Gastroesophageal sphincter (tissue), 4 donors: Measurements from ENCODE around the gene MAGEL2. TPM values are rescaled to one million over a fixed set of nuclear protein-coding genes. Genes with fewer than 3 reads are reported as not detected.

ENCODE experiments used
- ATAC-seq: fragments of 150-250 bp; one replicate; pipeline ENCODE4 v1.9.1; 2016; ENCODE audit warnings: mild to moderate bottlenecking, moderate library complexity
- H3K27ac ChIP-seq, 4 donors: fragments of 200-600 bp; sonication (generic) in 3 of 4; 1 replicate in 3 of 4; 2 replicates in 1 of 4; pipeline ENCODE4 v1.5.1; 2016 to 2019
- H3K27me3 ChIP-seq: fragments of 200-600 bp; sonication (generic); one replicate; pipeline ENCODE4 v1.5.1; 2019
- H3K36me3 ChIP-seq, 2 donors: fragments of 200-600 bp; sonication (generic); one replicate each; pipeline ENCODE4 v1.5.1; 2019; ENCODE audit warnings: control low read depth in 1 of 2
- H3K4me1 ChIP-seq, 3 donors: fragments of 200-600 bp; sonication (generic); 1 replicate in 2 of 3; 2 replicates in 1 of 3; pipeline ENCODE4 v1.5.1; 2016 to 2019; ENCODE audit warnings: control low read depth in 2 of 3
- H3K4me3 ChIP-seq, 2 donors: fragments of 200-600 bp; sonication (generic); one replicate each; pipeline ENCODE4 v1.5.1; 2019; ENCODE audit warnings: mild to moderate bottlenecking in 1 of 2, moderate library complexity in 1 of 2
- H3K9me3 ChIP-seq, 3 donors: fragments of 200-600 bp; sonication (generic); one replicate each; pipeline ENCODE4 v1.5.1; 2017 to 2019; ENCODE audit warnings: control low read depth in 2 of 3
- CTCF ChIP-seq, 4 experiments: fragments of 200-600 bp in 2 of 4; fragments of 450-650 bp in 2 of 4; sonication (generic) in 1 of 4; IDR thresholded peaks; one replicate each; pipeline ENCODE4 v1.5.1; 2017 to 2019; ENCODE audit warnings: antibody characterized with exemption in 4 of 4, mild to moderate bottlenecking in 2 of 4, moderate library complexity in 2 of 4
- EP300 ChIP-seq: sonication (generic); formaldehyde crosslinking; IDR thresholded peaks from one replicate; pipeline ENCODE4 v1.6.1; 2017; ENCODE audit warnings: antibody characterized with exemption, mild to moderate bottlenecking
- POLR2A ChIP-seq, 2 donors: fragments of 450-650 bp; IDR thresholded peaks; one replicate each; pipeline ENCODE4 v1.6.1; 2017; ENCODE audit warnings: antibody characterized with exemption in 2 of 2, mild to moderate bottlenecking in 2 of 2, moderate library complexity in 1 of 2
- POLR2AphosphoS5 ChIP-seq: sonication (generic); formaldehyde crosslinking; IDR thresholded peaks from one replicate; pipeline ENCODE4 v1.6.1; 2017; ENCODE audit warnings: antibody characterized with exemption
- WGBS, 2 donors: methylation state at CpG; one replicate each; pipeline ENCODE4 v1.1.5; 2018; ENCODE audit warnings: low coverage in 1 of 2; 5-methylcytosine and 5-hydroxymethylcytosine counted together
- total RNA-seq, 4 donors: library from RNA; depleted of rRNA; stranded (reverse); fragments of >200 nt; gene quantifications; one replicate each; pipeline ENCODE4 v1.1.0, GENCODE V29; 2016

MAGEL2 gene
- under 1 TPM in 2 of 4 donors, not detected in 2; 0.13 to 0.15 TPM for total RNA-seq

- TF ChIP-seq POLR2AphosphoS5 = no peak
- TF ChIP-seq POLR2A (IDR thresholded peaks at IDR 0.05) = no peak
- TF ChIP-seq EP300 = no peak
- TF ChIP-seq CTCF (IDR thresholded peaks at IDR 0.05) = no peak
- peaks cover 0 to 9% (median 0%) of the 10 kb centered on the region in 3 donors for H3K4me1 ChIP-seq
- peaks cover 60% of the 10 kb centered on the region for H3K27me3 ChIP-seq
- no peak within 1 kb of the TSS for H3K27ac ChIP-seq
- 36 to 44% methylated on average over 4 of the region's 37 CpGs for WGBS, 2 donors
- no peaks in the 10 kb centered on the region for H3K36me3 ChIP-seq
- peak; percentile 25 for ATAC-seq
- H3K9me3 ChIP-seq = no peaks in the 10 kb centered on the region
- H3K4me3 ChIP-seq = peak within 1 kb of the TSS in 1 of 2 donors; percentile 40
These were observed at the start of gene MAGEL2 for GRCh38 chr15:23647421-23648370. Gene MAGEL2 (minus strand): TSS chr15:23647867. CDS start chr15:23647742, 125 bp downstream.

- H3K4me3 ChIP-seq = no peak overlapping the region
- no peaks in the 10 kb centered on the region for H3K36me3 ChIP-seq
- H3K9me3 ChIP-seq = no peaks in the 10 kb centered on the region
- H3K27me3 ChIP-seq = no peaks in the 10 kb centered on the region
- WGBS, 2 donors = 50 to 80% methylated on average over 2 of the region's 2 CpGs
- ATAC-seq = no peak
- H3K4me1 ChIP-seq = no peaks in the 10 kb centered on the region
- no peak overlapping the region for H3K27ac ChIP-seq
- TF ChIP-seq CTCF (IDR thresholded peaks at IDR 0.05) (no peak), EP300 (no peak), POLR2AphosphoS5 (no peak), POLR2A (IDR thresholded peaks at IDR 0.05) (no peak)
These were observed 47.6 kb upstream of the MAGEL2 start for GRCh38 chr15:23695282-23695681.

DNA sequence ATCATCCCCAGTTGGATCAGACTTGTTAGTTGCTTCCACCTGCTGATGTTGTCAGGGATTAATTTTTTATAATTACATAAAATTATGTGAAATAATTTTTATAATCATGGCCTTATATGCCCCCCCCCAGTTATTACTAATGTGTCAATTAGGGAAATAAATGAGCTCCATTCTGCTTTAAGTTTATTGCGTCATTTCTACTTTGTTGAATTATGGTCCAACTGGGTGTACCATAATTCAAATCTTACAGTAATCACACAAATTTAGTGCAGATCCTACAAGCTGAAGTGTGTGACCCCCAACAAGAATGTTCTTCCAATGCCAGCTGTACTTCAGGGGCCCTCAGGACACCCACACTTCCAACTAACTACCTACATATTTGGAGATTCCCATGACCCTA lies 46.9 kb upstream of the MAGEL2 start:
- ATAC-seq = no peak
- no peaks in the 10 kb centered on the region for H3K27me3 ChIP-seq
- H3K36me3 ChIP-seq = no peaks in the 10 kb centered on the region
- TF ChIP-seq CTCF (IDR thresholded peaks at IDR 0.05) (no peak), EP300 (no peak), POLR2A (IDR thresholded peaks at IDR 0.05) (no peak), POLR2AphosphoS5 (no peak)
- no peak overlapping the region for H3K27ac ChIP-seq
- 92 to 100% methylated on average over 1 of the region's 1 CpG for WGBS, 2 donors
- H3K4me3 ChIP-seq = no peak overlapping the region
- H3K9me3 ChIP-seq = no peaks in the 10 kb centered on the region
- no peaks in the 10 kb centered on the region for H3K4me1 ChIP-seq

GRCh38 chr15:23690450-23690852 lies 42.8 kb upstream of the MAGEL2 start:
- Histone ChIP-seq H3K27ac (peak overlapping the region in 3 of 4 donors; percentile 2 to 37 (median 29)), H3K4me1 (peaks cover 0 to 10% (median 0%) of the 10 kb centered on the region in 3 donors), H3K9me3 (no peaks in the 10 kb centered on the region), H3K4me3 (no peak overlapping the region), H3K27me3 (peaks cover 7% of the 10 kb centered on the region), H3K36me3 (no peaks in the 10 kb centered on the region)
- ATAC-seq = peak; percentile 88
- TF ChIP-seq EP300 (no peak), CTCF (IDR thresholded peaks at IDR 0.05) (no peak), POLR2AphosphoS5 (no peak)
- 29 to 57% methylated on average over 1 to 4 of the region's 5 CpGs for WGBS, 2 donors
